ENCODE data around the gene SHE.

SHE gene

GRCh38 chr1:154517661-154518060 is 15.4 kb upstream of the SHE start:
- TF ChIP-seq CTCF (conservative IDR thresholded peaks at IDR 0.05; ENCODE audit: low read length) (no peak), EZH2phosphoT487 (IDR thresholded peaks at IDR 0.05; ENCODE audit: borderline replicate concordance) (no peak)
- no peaks in the 10 kb centered on the region for H3K9me2 ChIP-seq (replicated peaks; ENCODE audit: low read depth, low read length)
- H3K27me3 ChIP-seq (ENCODE audit: insufficient read depth, low read length, poor library complexity, severe bottlenecking), result no peaks in the 10 kb centered on the region
- no peaks in the 10 kb centered on the region for H3F3A ChIP-seq (ENCODE audit: low read depth)
- H3K9me3 ChIP-seq (ENCODE audit: insufficient read depth, low read depth, low read length), result no peaks in the 10 kb centered on the region
- no peak overlapping the region for H3K4me2 ChIP-seq (ENCODE audit: low read depth, low read length, poor library complexity, severe bottlenecking)
- no peaks in the 10 kb centered on the region for H3K36me3 ChIP-seq (ENCODE audit: insufficient read depth, low read length)
- H2AFZ ChIP-seq (ENCODE audit: low read length), result no peak overlapping the region
- no peaks in the 10 kb centered on the region for H4K20me1 ChIP-seq (ENCODE audit: insufficient read depth, low read length, poor library complexity, severe bottlenecking)
- H3K4me3 ChIP-seq (ENCODE audit: low read length, poor library complexity, severe bottlenecking), result no peak overlapping the region
- H3K4me1 ChIP-seq (ENCODE audit: insufficient read depth, low read length, poor library complexity, severe bottlenecking), result no peaks in the 10 kb centered on the region
- H3K9ac ChIP-seq (ENCODE audit: low read depth, low read length, poor library complexity, severe bottlenecking), result no peak overlapping the region
- H3K79me2 ChIP-seq (ENCODE audit: insufficient read depth, low read length), result no peaks in the 10 kb centered on the region

GRCh38 chr1:154514066-154514553 is 11.9 kb upstream of the SHE start:
- Histone ChIP-seq H3K9me2 (replicated peaks; ENCODE audit: low read depth, low read length) (no peaks in the 10 kb centered on the region), H3K36me3 (ENCODE audit: insufficient read depth, low read length) (no peaks in the 10 kb centered on the region), H3K4me1 (ENCODE audit: insufficient read depth, low read length, poor library complexity, severe bottlenecking) (no peaks in the 10 kb centered on the region), H3K27me3 (ENCODE audit: insufficient read depth, low read length, poor library complexity, severe bottlenecking) (no peaks in the 10 kb centered on the region), H3F3A (ENCODE audit: low read depth) (no peaks in the 10 kb centered on the region), H3K9me3 (ENCODE audit: insufficient read depth, low read depth, low read length) (no peaks in the 10 kb centered on the region), H3K79me2 (ENCODE audit: insufficient read depth, low read length) (no peaks in the 10 kb centered on the region), H3K9ac (ENCODE audit: low read depth, low read length, poor library complexity, severe bottlenecking) (no peak overlapping the region), H2AFZ (ENCODE audit: low read length) (no peak overlapping the region), H3K4me2 (ENCODE audit: low read depth, low read length, poor library complexity, severe bottlenecking) (no peak overlapping the region), H3K4me3 (ENCODE audit: low read length, poor library complexity, severe bottlenecking) (no peak overlapping the region), H4K20me1 (ENCODE audit: insufficient read depth, low read length, poor library complexity, severe bottlenecking) (no peaks in the 10 kb centered on the region)
- TF ChIP-seq CTCF (conservative IDR thresholded peaks at IDR 0.05; ENCODE audit: low read length), result no peak
- TF ChIP-seq EZH2phosphoT487 (IDR thresholded peaks at IDR 0.05; ENCODE audit: borderline replicate concordance), result no peak

GRCh38 chr1:154512760-154513159 is 10.5 kb upstream of the SHE start:
- no peaks in the 10 kb centered on the region for H4K20me1 ChIP-seq (ENCODE audit: insufficient read depth, low read length, poor library complexity, severe bottlenecking)
- H3K9me3 ChIP-seq (ENCODE audit: insufficient read depth, low read depth, low read length), result no peaks in the 10 kb centered on the region
- no peaks in the 10 kb centered on the region for H3F3A ChIP-seq (ENCODE audit: low read depth)
- H3K79me2 ChIP-seq (ENCODE audit: insufficient read depth, low read length), result no peaks in the 10 kb centered on the region
- no peak overlapping the region for H3K4me3 ChIP-seq (ENCODE audit: low read length, poor library complexity, severe bottlenecking)
- no peak overlapping the region for H3K9ac ChIP-seq (ENCODE audit: low read depth, low read length, poor library complexity, severe bottlenecking)
- no peak overlapping the region for H3K4me2 ChIP-seq (ENCODE audit: low read depth, low read length, poor library complexity, severe bottlenecking)
- no peak overlapping the region for H2AFZ ChIP-seq (ENCODE audit: low read length)
- H3K27me3 ChIP-seq (ENCODE audit: insufficient read depth, low read length, poor library complexity, severe bottlenecking), result no peaks in the 10 kb centered on the region
- H3K4me1 ChIP-seq (ENCODE audit: insufficient read depth, low read length, poor library complexity, severe bottlenecking), result no peaks in the 10 kb centered on the region
- no peak for TF ChIP-seq CTCF (conservative IDR thresholded peaks at IDR 0.05; ENCODE audit: low read length)
- TF ChIP-seq EZH2phosphoT487 (IDR thresholded peaks at IDR 0.05; ENCODE audit: borderline replicate concordance), result no peak
- no peaks in the 10 kb centered on the region for H3K9me2 ChIP-seq (replicated peaks; ENCODE audit: low read depth, low read length)
- no peaks in the 10 kb centered on the region for H3K36me3 ChIP-seq (ENCODE audit: insufficient read depth, low read length)

Measured in Loucy (cell line).